Psoas muscle (tissue), 8 donors: ENCODE results near the gene DNASE1L3. TPM values are rescaled to one million over a fixed set of nuclear protein-coding genes. Genes with fewer than 3 reads are reported as not detected.

ENCODE experiments used
- ATAC-seq, 4 donors: fragments of 200-7000 bp; cut with Tn5 transposase; one replicate each; pipeline ENCODE4 v1.9.1; 2020; ENCODE audit warnings: moderate library complexity in 3 of 4, mild to moderate bottlenecking in 2 of 4
- DNase-seq, 2 donors: peaks; one replicate each; pipeline ENCODE4 v3.0.0-alpha.2; 2020
- H3K27ac ChIP-seq: fragments of 200-600 bp; one replicate; pipeline ENCODE4 v1.8.0; 2022
- H3K27me3 ChIP-seq, 3 donors: fragments of 200-600 bp in 1 of 3; one replicate each; pipeline versions ENCODE4 v1.6.1 to v1.8.0; 2013 to 2022; ENCODE audit warnings: low read length in 2 of 3, mild to moderate bottlenecking in 2 of 3, moderate library complexity in 1 of 3; ENCODE audit not compliant: insufficient read depth in 3 of 3
- H3K36me3 ChIP-seq, 2 donors: fragments of 200-600 bp in 1 of 2; one replicate each; pipeline versions ENCODE4 v1.6.1 to v1.8.0; 2013 to 2022; ENCODE audit warnings: low read depth in 1 of 2, mild to moderate bottlenecking in 1 of 2, moderate library complexity in 1 of 2; ENCODE audit not compliant: insufficient read depth in 1 of 2
- H3K4me1 ChIP-seq: fragments of 200-600 bp; one replicate; pipeline ENCODE4 v1.8.0; 2022
- H3K4me3 ChIP-seq: fragments of 200-600 bp; one replicate; pipeline ENCODE4 v1.8.0; 2022; ENCODE audit warnings: mild to moderate bottlenecking
- H3K9me3 ChIP-seq: fragments of 200-600 bp; one replicate; pipeline ENCODE4 v1.8.0; 2022
- WGBS, 3 donors: extraction: QIAGEN DNeasy Blood & Tissue Kit; methylation state at CpG; one replicate each; pipeline versions ENCODE4 v1.1.6 to v1.1.7; 2013; 5-methylcytosine and 5-hydroxymethylcytosine counted together
- intact Hi-C, 2 donors: fragments of 100-400 bp; cut with DNase I; formaldehyde crosslinking; loops; one replicate each; pipeline versions ENCODE4 v1.11.0 to v1.14.2; 2022
- polyA plus RNA-seq, 3 donors: library from polyadenylated mRNA; stranded (reverse); fragments of 200-250 nt; gene quantifications; one replicate each; pipeline ENCODE4 v1.2.3, GENCODE V29; 2013
- total RNA-seq, 4 donors: library from RNA; stranded (reverse); fragmentation: NEBNext Ultra II Directional in 2 of 4; extraction: Animal tissue kit (Norgen Biotek cat#: 25700) in 2 of 4; gene quantifications; one replicate each; pipeline versions ENCODE4 v1.2.1 to v1.2.4, GENCODE V29; 2021 to 2023
- TF ChIP-seq, protein P1 (sequence below): fragments of 200-600 bp; IDR thresholded peaks from one replicate; pipeline ENCODE4 v1.8.0; 2022; ENCODE audit warnings: antibody characterized with exemption
- donor health status: healthy with polysubstance abuse.
- donor health status: DM: no; HTN: no; CAD: no; lungs with moderate emphysema.
- donor health status: Bipolar disorder and iron deficiency.
- donor health status: healthy.
- donor health status: DM: yes; HTN: yes; CAD: no.
- donor health status: DM: no; HTN: no; CAD: no.
- donor health status: DM: no; HTN: no; CAD: no.
- donor health status: DM: yes; HTN: yes; CAD: no.

The DNASE1L3 gene
- total and polyA plus RNA-seq, 7 donors: 0.18 to 1.4 (median 0.73) TPM

GRCh38 chr3:58217209-58217811, 6.5 kb upstream of the DNASE1L3 start:
- H3K4me3 ChIP-seq: no peak overlapping the region
- intact Hi-C loops: loop anchor here (5.0 kb wide), 2 partner anchors 35 to 40 kb away; no protein-coding TSS in a partner anchor

DNA sequence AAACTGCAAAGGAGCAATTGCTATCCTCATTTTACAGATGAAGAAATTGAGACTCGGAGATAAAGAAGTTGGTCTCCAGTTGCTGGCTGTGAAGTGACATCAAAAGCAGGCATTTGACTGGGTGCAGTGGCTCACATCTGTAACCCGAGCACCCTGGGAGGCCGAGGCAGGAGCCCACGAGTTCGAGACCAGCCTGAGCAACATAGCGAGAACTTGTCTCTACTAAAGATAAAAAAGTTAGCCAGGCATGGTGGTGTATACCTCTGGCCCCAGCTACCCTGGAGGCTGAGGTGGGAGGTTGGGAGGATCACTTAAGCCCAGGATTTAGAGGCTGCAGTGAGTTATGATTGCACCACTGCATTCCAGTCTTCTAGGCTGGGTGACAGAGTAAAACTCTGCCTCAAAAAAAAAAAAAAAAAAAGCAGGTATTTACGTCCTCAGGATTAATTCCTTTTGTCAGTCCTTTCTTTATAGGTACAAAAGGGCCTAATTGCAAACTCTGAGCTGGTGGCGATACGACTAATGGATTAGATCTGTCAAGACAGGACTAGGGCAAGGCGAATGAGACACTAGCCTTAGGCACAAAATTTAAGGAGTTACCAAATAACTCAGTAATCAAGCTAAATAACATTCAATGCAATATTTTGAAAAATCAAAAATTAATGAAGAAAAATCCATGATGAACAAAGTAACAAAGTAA, 5.9 kb upstream of the DNASE1L3 start:
- no peak overlapping the region for H3K4me3 ChIP-seq
- ATAC-seq (no peak), DNase-seq (no peak)
- no peaks in the 10 kb centered on the region for H3K27me3 ChIP-seq
- WGBS, 3 donors: 75 to 79% (median 79%) methylated on average over 10 of the region's 10 CpGs
- TF ChIP-seq, protein P1, sequence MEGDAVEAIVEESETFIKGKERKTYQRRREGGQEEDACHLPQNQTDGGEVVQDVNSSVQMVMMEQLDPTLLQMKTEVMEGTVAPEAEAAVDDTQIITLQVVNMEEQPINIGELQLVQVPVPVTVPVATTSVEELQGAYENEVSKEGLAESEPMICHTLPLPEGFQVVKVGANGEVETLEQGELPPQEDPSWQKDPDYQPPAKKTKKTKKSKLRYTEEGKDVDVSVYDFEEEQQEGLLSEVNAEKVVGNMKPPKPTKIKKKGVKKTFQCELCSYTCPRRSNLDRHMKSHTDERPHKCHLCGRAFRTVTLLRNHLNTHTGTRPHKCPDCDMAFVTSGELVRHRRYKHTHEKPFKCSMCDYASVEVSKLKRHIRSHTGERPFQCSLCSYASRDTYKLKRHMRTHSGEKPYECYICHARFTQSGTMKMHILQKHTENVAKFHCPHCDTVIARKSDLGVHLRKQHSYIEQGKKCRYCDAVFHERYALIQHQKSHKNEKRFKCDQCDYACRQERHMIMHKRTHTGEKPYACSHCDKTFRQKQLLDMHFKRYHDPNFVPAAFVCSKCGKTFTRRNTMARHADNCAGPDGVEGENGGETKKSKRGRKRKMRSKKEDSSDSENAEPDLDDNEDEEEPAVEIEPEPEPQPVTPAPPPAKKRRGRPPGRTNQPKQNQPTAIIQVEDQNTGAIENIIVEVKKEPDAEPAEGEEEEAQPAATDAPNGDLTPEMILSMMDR: no peak
- no peaks in the 10 kb centered on the region for H3K4me1 ChIP-seq
- intact Hi-C loops: loop anchor here (5.0 kb wide), 2 partner anchors 34 to 39 kb away; no protein-coding TSS in a partner anchor
- H3K9me3 ChIP-seq: no peaks in the 10 kb centered on the region
- no peaks in the 10 kb centered on the region for H3K36me3 ChIP-seq
- H3K27ac ChIP-seq: no peak overlapping the region

More at GRCh38 chr3:58217209-58217811, 6.5 kb upstream of the DNASE1L3 start:
- 19 to 28% (median 24%) methylated on average over 15 of the region's 15 CpGs for WGBS, 3 donors
- peak; percentile 70 to 82 (median 72) for ATAC-seq
- no peaks in the 10 kb centered on the region for H3K27me3 ChIP-seq
- H3K27ac ChIP-seq: no peak overlapping the region
- DNase-seq: peak; percentile 60 to 67
- no peaks in the 10 kb centered on the region for H3K4me1 ChIP-seq
- H3K36me3 ChIP-seq: no peaks in the 10 kb centered on the region
- TF ChIP-seq, protein P1: peak; percentile 59
- H3K9me3 ChIP-seq: no peaks in the 10 kb centered on the region

- DNase-seq: no peak
- intact Hi-C loops: loop anchor here (5.0 kb wide), 2 partner anchors 33 to 38 kb away; no protein-coding TSS in a partner anchor
- H3K4me1 ChIP-seq: no peaks in the 10 kb centered on the region
- ATAC-seq: no peak
- WGBS, 3 donors: 66 to 77% (median 72%) methylated on average over 9 to 10 of the region's 10 CpGs
- H3K27ac ChIP-seq: no peak overlapping the region
- no peak overlapping the region for H3K4me3 ChIP-seq
- TF ChIP-seq, protein P1: no peak
- no peaks in the 10 kb centered on the region for H3K36me3 ChIP-seq
- H3K27me3 ChIP-seq: no peaks in the 10 kb centered on the region
- H3K9me3 ChIP-seq: no peaks in the 10 kb centered on the region
Measured at GRCh38 chr3:58215317-58216025, 4.7 kb upstream of the DNASE1L3 start.

DNA sequence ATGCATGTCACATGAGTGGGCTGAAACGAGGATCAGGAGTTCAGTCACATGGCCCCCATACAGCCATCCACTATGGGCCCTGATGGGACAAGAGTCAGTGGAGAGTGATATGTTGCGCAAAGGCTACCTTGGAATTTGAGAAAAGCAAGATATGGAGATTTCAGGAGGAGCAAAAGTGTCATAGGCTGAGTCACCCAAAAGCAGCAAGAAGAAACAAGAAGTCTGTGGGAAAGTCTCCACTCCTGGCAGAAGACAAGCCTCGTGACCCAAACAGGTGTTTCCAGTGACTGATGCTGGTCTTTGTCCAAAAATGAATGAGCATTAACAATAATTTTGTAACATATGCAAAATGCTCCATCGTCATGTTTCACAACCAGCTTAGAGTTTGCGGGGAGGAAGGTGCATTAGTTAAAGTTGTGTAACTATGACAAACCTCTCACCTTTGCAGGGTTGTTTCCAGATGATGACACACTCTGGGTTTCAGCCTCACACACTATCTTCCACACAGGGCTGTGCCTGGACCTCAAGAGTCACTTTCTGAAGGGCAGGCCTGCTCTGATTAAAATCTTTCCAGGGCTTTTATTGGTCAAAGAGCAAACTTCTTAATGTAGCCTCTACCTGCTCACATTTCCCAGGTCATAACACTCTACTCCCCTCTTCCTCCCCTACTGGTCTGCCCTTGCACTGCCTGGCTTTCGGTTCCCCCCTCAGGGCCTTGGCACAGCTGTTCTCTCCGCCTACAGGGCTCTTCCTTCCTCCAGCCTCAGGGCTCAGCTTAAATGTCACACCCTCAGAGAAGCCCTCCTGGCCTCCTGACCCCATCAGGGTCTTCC, 3.9 kb upstream of the DNASE1L3 start:
- DNase-seq: no peak
- Histone ChIP-seq H3K27ac (no peak overlapping the region), H3K9me3 (no peaks in the 10 kb centered on the region), H3K27me3 (no peaks in the 10 kb centered on the region), H3K4me3 (no peak overlapping the region), H3K4me1 (no peaks in the 10 kb centered on the region), H3K36me3 (no peaks in the 10 kb centered on the region)
- TF ChIP-seq, protein P1: no peak
- peak in 3 of 4 donors; percentile 37 to 55 (median 54) for ATAC-seq
- WGBS, 3 donors: 39 to 44% (median 40%) methylated on average over 7 of the region's 7 CpGs
- intact Hi-C loops: loop anchor here (5.0 kb wide), 2 partner anchors 32 to 37 kb away; no protein-coding TSS in a partner anchor
